GM21737 (cell line): ENCODE data around the gene LRRN2.

Source experiments
- ATAC-seq: cut with Tn5 transposase; IDR thresholded peaks from one replicate; pipeline ENCODE4 v1.9.1; 2021; ENCODE audit warnings: mild to moderate bottlenecking, moderate library complexity; ENCODE audit not compliant: unreplicated experiment

The LRRN2 gene

DNA sequence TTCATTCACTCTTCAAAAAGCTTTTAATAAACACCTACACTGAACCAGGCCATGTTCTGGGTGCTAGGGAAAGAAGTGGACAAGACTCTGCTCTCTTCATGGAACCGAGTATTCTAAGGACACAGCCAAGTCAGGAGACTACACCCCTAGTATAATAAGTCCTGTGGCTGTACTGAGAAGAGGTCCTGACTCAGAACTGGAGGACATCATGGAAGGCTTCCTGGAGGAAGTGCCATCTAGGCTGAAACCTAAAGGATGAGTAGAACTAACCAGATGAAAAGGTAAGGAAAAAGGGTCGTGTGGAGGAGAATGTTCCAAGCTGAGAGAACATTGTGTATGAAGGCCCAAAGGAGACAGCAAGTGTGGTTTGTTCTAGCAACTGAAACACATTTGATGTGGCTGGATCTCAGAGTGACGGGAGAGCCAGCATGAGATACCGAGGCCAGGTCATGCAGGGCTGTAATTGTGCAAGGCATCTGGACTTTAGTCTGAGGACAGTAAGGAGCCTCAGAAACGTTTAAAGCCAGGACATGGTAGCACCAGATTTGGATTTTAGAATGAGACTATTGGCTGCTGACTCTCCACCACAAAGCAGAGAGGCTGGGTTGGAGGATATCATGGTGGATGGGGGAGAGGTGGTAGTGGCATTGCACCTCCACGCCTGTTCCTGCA is 82.5 kb downstream of the LRRN2 start:
- ATAC-seq = no peak

GRCh38 chr1:204602111-204602579 is 83.4 kb downstream of the LRRN2 start:
- no peak for ATAC-seq

DNA sequence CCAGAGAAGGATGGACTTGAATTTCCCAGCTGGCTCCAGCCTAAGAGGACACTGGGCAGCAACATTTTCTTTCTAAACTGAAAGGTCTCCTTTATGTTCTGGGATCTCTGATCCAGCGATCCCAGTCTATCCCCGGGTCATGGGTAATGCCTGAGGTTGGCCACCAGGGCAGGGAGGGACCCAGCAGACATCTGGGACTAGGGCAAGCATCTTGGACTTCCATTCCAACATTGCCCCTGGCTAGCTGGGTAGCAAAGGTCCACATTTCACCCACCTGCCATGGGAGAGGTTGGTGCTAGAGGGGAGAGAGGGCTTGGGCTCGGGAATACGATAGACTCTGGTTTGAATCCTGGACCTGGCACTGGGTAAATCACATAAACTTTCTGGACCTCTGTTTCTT is 84.6 kb downstream of the LRRN2 start:
- no peak for ATAC-seq

- no peak for ATAC-seq
Observed at GRCh38 chr1:204600203-204600602, 85.3 kb downstream of the LRRN2 start.

- no peak for ATAC-seq
Observed at GRCh38 chr1:204599596-204599995, 85.9 kb downstream of the LRRN2 start.

DNA sequence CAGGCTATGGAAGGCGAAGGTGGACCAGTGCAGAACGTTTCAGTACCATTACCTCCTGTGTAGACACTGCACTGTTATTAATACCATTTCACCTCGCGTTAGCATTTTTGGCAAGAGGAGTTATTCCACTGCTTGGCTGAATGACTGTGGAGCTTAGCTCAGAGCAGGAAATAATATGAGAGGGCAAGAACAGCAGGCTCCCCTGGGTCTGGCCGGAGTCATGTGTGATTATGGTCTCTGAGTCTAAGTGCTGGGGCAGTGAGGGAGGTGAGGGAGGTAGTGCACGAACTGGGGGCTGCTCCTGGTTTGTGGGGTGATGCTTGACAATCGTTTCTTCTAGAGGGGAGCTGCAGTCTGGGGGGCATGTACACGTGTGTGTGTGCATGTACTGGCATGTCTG is 86.4 kb downstream of the LRRN2 start:
- no peak for ATAC-seq

DNA sequence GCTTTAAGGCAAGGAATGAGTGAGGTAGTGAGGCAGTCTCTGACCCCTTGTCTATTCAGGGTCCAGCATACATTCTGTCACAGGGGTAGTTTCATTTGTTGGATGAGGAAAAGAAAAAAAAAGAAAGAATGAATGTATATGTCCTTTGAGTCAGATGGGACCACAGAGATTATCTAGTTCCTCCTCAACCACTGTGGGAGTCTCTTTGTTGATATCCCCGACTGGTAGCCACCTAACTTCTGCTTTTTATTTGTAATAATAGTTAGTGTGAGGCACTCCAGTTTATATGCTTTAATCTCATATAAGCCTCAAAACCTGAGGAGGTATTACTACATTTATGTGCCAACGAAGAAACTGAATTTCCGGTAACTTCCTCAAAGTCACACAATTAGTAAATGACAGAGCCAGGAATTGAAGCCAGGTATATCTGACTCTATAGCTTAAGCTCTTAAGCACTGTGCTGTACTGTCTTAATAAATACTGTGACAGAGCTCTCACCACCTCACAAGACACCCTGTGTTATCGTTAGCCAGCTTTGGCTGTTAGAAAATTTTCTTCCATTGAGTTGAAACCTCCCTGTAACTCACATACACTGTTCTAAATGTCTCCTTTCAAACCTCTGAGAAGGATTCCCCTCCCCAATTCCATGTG is 87.1 kb downstream of the LRRN2 start:
- ATAC-seq = no peak

DNA sequence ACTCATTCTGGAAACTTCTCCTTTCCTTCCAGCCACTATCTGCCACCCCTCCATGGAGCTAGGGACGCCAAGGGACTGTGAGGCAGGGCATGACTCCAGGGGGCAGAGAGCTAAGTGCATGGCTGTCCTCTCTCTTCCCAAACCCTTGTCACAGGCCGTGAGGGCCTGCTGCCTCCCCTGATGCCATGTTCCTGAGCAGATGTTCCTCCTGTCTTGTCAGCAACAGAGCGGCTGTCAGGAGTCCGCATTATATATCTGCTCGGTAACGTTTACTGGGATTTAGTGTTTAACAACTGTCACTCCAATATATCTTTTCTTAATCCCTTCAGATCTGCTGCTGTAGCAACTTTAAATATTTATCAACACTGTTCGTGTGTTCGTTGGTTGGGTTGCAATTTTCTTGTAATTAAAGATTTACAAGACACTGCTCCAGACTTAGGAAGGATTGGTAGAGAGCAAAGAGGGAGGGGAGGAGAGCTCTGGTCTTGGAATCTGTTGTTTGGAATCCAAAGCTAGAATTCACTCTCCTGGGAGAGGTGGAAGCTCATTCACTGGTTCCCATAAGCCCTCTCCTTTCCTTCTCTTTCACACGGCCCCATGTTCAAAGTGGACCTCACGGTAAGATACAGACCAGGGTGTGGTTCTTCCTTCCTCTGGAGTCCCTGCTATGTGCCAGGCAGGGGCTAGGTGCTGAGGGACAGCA is 93.1 kb downstream of the LRRN2 start:
- ATAC-seq = no peak

- no peak for ATAC-seq
Observed at GRCh38 chr1:204591473-204592090, 94.0 kb downstream of the LRRN2 start.

- no peak for ATAC-seq
Observed at GRCh38 chr1:204589409-204590038, 96.0 kb downstream of the LRRN2 start.

DNA sequence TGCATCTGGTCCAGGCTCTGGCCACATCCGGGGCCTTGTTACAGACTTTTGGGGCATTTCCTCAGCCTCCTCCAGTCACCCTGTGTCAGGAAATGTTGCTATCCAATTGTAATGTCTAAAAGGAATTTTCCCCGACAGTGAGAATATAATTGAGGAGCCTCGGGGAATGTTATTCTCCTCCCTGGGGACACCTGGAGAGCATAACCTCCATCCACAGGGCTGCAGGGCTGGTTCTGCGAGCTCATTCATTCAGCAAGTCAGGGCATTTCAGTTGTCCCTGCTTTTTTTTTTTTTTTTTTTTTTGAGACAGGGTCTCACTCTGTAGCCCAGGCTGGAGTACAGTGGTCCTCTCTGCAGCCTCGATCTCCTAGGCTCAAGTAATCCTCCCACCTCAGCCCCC is 96.7 kb downstream of the LRRN2 start:
- ATAC-seq = no peak

GRCh38 chr1:204587621-204588020 is 97.9 kb downstream of the LRRN2 start:
- ATAC-seq = no peak

DNA sequence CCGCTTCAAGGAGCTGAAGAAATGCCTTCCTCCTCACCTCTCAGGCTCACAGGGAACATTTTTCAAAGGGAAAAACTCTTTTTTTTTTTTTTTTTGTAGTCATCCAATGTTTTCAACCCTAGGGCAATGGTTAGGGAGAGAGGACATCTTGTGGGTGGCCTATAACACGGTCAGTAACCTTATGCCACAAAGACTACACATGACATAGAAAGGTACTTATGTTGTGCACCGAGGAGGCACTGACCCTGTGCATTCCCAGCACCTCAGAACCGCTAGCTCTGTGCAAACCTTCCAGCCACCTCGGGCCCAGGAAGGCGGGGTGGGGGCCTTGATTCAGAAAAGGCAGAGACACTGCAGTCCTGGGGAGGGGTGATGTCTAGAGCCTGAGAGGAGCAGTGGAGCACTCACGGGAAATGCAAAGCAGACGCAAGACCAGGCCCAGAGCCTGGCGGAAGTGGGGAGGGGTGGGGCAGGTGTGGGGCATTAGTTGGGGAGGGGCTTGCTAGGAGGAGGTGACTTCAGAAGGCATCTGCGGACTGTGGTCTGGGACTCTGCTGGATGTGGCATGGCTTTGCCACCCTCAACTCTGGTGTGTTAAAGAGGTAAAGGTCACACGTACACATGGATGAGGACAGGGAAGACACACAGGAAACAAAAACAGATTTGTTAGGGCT is 100.7 kb downstream of the LRRN2 start:
- ATAC-seq = no peak

DNA sequence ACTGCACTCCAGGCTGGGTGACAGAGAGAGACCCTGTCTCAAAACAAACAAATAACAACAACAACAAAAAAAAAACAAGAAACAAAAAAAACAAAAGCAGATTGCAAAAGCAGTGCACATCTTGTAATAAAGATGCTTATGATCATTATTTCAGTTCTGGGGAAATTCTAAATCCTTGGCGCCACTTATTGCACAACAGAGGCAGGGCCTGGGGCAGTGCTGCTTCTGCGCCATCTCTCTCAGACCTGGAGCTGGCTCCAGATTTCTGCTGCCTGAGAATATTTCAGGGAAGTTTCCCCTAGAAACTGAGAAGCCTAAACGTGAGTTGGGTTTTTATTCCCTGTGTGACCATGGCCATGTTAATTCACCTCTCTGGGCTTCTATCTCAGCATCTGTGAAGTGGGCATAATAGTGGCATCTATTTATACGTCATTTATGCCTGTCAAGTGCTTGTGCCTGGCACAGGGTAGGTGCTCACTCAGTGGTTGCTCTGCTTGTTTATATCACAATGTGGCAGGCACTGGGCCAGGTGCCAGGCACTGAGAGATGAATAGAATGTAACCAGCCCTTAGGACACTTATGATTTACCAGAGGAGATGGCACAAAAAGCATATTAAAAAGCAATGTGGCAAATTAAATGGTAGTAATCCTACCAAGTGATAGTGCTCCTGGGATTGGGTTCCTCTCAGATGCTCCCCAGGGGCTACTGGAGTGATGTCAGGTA is 101.5 kb downstream of the LRRN2 start:
- ATAC-seq = no peak

DNA sequence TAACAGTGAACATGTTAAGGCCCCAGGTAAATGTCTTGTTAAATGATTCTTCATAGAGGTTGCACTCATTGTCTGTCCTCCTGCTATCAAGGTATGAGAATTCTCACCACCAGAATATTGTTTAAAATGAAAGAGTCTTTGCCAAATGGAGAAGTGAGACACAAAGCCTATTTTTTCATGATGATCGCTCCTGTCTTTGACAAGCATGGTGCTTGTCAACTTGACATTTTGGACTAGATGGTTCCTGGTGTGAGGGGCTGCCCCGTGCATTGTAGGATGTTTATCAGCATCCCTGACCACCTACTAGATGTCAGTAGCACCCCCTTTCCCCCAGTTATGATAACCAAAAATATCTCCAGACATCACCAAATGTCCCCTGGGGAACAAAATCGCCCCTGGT is 103.8 kb downstream of the LRRN2 start:
- ATAC-seq = no peak

DNA sequence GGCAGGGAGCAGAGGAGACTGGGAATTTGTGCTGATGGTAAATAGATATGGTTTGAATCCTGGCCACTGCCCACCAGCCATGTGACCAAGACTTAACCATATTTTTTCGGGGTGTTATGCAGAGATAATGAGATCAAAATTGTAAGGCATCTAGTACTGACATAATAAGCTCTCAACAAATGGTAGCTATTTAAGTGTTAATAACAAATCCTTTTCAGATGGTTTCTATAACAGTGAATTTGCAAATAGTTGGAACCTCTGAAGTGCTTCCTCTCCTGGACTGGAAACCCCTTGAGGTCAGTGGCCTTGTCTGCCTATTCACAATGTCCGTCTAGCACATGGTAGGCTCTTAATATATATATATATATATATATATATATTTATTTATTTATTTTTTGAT is 104.7 kb downstream of the LRRN2 start:
- no peak for ATAC-seq

- ATAC-seq = no peak
Observed at GRCh38 chr1:204579681-204580080, 105.9 kb downstream of the LRRN2 start.

- ATAC-seq = peak; percentile 78
Observed at GRCh38 chr1:204578867-204579664, 106.5 kb downstream of the LRRN2 start.

DNA sequence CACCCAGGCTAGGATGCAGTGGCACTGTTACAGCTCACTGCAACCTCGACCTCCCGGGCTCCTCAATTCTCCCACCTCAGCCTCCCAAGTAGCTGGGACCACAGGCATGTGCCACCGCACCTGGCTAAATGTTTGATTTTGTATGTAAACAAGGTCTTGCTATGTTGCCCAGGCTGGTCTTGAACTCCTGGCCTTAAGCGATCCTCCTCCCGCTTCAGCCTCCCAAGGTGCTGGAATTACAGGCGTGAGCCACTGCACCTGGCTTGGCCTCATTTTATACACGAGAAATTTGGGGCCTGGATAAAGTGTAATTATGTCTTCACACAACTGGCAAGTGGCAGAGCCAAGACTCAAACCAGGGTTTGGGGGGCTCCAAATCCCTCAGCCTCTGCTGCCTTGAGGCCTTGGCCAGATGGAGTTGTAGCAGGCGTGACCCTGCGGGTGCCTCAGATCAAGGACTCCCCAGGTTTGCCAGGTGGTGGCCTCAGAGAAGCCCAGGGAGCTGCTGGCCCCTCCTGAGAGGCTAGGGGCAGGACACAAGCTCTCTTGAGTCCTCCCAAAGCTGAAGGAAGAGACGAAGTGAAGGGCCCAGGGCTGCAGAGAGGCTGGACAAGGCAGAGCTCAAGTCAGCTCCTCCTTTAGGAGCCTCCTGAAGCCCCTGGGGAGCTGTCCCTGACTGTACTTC is 107.6 kb downstream of the LRRN2 start:
- no peak for ATAC-seq
